Activated T-cell treated with anti-CD3 and anti-CD28 coated beads for 48 hours (primary cell): ENCODE results near the gene IL36A.

ENCODE experiments used
- DNase-seq: peaks from one replicate; pipeline ENCODE4 v3.0.0-alpha.2; 2020; ENCODE audit warnings: low read depth

Gene IL36A

DNA sequence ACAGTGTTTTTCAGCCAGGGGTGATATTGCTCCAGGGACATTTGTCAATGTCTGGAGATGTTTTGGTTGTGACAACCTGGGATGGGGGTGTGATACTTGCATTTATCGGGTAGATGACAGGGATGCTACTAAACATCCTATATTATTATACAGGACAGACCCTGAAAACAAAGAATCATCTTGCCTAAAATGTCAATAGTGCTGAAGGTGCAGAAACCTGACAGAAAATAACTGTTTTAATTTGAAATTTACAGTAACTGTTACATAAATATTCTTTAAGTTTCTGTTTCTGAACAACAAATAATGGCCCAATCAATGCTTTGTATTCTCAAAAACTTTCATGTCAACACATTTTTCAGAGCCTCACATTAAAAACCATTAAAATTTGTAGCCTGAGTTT lies 2.0 kb downstream of the IL36A start:
- no peak for DNase-seq

DNA sequence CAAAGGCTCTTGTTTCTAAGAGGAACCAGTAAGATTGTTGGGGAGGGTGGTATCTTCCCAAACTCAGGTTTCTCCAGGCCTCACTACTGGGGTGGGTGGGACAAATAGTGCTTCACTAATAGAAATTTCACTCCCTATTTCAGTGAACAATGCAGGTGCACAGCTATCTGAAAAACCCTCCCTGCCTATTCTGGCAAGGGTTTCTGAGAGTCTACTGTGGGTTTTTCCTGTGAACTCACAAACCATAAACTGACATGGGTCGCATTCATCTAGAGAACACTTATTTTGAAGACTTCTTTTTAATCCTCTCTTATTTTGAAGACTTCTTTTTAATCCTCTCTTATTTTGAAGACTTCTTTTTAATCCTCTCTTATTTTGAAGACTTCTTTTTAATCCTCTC lies 4.4 kb downstream of the IL36A start:
- no peak for DNase-seq

DNA sequence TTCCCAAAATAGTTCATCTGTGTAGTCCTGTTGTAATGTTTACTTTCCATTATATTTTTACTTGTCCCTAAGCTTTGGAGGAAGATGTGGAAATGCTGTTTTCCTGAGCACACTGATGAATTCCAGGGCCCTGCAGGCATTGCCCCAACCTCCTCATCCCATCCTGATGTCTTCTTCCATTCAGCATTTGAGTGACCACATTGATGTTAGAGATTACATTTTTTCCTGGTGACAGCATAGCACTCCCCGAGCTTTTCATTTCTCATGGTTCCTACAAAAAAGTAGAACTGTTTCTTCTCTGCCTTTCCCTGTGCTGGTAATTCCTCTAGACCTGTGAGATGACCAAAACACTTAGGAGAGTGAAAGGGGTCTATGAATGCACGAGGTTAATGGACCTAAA lies 4.8 kb downstream of the IL36A start:
- DNase-seq: no peak

DNA sequence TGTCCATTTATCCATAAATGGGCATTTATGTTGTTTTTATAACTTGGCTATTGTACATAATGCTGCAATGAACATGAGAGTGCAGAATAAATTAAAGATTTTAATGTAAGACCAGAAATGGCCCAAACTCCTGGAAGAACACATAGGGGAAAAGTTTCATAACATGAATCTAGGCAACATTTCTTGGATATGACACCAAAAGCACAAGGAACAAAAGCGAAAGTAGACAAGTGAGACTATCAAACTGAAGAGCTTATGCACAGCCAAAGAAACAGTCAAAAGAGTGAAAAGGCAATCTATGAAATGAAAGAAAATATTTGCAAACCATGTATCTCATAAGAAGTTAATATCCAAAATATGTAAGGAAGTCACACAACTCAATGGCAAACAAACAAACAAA lies 5.8 kb downstream of the IL36A start:
- DNase-seq: no peak

DNA sequence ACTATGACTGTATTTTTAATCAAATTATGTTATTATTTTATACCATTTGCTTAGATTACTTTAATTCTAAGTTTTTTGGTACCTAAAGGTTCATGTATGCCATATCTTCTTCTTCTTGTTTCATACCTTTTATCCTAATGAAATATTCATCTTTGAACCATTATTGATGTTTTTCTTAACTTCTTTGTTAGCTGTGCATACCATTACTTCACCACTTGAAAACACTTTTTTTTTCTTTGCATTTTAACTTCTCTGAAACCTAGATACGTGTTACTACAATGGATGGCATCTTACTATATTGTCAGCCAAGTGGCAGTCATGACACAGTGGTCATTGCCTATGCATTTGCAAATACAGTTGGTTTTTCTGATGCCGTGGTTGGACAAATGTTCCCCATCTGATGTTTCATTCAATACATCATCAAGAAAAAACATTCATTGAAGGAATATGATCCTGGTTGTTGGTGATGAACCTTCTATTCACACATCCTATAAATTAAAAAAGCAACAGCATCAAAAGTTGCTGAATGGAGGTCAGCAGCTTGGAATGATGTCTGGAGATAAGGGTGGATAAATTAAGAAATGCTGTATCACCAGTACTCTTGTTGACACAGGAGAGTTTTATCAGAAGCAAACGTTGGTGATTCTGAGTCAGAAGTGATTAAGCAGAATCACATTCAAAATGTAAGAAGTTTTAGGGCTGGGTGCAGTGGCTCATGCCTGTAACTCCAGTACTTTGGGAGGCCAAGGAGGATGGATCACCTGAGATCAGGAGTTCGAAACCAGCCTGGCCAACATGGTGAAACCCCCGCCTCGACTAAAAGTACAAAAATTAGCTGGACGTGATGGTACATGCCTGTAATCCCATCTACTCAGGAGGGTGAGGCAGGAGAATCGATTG lies 7.4 kb downstream of the IL36A start:
- DNase-seq: no peak

DNA sequence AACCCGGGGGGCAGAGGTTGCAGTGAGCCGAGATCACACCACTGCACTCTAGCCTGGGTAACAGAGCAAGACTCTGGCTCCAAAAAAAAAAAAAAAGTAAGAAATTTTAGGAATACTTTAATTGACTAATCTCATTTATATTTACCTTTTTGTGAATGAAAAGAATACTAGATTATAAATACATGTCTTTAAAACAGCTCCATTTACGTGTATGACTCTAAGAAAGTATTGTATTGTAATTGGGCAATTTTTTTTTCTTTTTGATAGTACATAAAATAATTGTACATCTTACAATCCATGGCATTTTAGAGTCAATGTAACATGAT lies 8.0 kb downstream of the IL36A start:
- DNase-seq: no peak

- DNase-seq: no peak
Measured at GRCh38 chr2:113014067-113014466, 8.8 kb downstream of the IL36A start.

DNA sequence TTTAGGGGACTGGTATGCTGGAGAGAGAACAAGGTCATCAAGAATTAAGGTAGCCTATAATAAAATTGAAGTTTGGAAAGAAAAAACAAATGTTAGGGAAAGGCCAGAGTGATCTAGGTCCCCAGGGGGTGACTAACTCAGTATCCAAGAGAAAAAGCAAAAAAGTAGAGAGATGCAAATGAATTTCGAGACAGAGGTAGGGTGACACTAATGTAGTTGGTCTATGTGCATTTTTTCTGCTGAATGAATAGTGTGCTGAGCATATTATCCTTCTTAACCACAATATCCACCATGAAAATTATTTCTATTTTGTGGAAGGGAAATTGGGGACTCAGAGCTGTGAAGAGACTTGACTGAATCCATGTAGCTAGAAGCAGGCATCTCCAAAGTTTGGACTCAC lies 9.8 kb downstream of the IL36A start:
- DNase-seq: no peak

DNA sequence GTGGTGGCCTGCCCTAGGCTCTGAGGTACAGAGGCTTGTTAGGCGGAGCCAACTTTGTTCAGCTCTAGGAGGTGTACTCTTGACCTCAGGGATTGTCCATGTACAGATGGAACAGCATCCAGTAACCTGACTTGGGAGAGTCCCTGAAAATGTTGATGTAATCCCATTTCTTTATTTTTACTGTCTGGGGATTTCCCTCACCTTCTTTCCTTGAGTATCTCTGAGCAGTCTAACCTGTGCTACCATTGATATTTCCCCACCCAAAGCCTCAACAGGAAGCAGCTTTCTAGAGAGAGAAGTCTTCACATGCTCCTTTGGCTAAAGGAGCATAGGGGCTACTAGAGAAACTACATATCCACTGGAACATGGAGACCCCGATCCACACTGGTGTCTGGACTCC lies 10.4 kb downstream of the IL36A start:
- no peak for DNase-seq

- DNase-seq: no peak
Measured at GRCh38 chr2:113018509-113018908, 13.2 kb downstream of the IL36A start.

- DNase-seq: no peak
Measured at GRCh38 chr2:113021312-113021711, 16.1 kb downstream of the IL36A start.

GRCh38 chr2:113024764-113025163 lies 19.5 kb downstream of the IL36A start:
- DNase-seq: no peak

GRCh38 chr2:113025737-113026136 lies 20.5 kb downstream of the IL36A start:
- no peak for DNase-seq

GRCh38 chr2:113027691-113028090 lies 22.4 kb downstream of the IL36A start:
- DNase-seq: no peak

DNA sequence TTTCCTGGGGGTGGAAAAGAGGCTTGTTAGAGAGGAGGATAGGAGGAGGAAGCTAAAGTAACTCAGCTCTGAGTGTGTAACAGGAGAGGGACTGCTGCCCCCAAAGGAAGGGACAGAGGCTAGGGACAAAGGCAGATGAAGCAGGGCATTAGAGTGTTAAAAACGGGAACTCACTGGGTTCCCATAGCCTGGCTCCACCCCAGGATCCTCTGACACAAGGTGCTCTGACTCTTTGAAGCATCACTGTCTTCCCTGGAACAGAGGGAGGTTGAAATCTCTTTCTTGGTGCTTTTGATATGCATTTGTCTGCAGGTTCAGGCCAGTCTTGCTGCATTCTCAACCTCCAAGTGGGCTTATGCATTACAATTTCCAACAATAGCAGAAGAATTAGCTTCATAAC lies 22.9 kb downstream of the IL36A start:
- no peak for DNase-seq

DNA sequence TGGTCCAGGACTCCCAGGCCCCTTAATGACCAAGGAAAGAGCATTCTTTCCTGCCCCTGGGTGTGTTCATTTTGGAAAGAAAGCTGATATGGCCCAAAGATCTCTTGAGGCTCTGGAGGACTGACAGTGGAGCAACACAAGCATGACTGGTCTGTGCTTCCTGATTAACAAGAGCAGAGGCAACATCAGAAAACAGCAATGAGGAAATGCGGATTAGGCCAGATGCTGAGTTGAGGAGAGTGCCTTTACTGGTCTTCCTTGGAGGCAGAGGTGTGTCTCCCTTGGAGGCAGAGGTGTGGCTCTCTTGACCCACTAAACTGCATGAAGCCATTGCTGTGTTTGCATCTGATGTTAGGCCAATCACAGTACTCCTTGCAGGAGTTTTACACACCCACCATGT lies 27.5 kb downstream of the IL36A start:
- DNase-seq: no peak

DNA sequence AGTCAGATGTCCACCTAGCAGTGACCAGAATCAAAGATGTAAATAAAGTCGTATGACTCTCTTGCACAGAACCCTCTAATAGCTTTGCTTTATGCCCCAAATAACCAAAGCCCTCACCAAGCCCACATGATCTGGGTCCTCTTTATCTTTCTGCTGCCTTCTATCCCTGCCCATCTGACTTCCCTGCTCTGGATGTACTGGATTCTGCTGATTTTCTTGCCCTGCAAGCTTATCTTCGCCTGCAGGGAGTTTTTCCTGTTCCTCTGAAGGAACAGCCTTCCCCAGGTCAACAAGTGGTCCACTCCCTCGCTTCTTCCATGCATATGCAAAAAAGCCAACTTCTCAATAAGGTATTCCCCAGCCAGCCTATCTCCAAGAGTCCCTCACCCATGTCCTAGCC lies 28.8 kb downstream of the IL36A start:
- DNase-seq: no peak

DNA sequence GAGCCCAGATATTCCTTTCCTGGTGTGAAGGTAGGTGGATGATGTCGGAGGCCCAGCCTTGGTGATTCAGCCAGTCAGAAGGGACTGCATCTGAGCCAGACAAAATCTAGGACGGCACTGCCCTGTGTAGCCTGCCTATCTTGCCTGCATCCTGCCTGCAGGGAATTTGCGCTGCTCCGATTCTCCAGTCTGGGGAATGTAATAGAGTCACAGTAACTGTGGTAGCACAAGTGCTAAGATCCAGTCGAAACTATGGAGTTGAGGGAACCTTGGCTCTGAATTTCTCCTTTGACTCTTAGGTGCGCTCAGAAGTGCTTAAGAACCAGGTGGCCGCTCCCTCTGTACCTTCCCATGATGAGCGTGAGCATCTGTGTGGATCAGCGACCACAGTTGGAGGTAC lies 31.5 kb downstream of the IL36A start:
- DNase-seq: no peak

DNA sequence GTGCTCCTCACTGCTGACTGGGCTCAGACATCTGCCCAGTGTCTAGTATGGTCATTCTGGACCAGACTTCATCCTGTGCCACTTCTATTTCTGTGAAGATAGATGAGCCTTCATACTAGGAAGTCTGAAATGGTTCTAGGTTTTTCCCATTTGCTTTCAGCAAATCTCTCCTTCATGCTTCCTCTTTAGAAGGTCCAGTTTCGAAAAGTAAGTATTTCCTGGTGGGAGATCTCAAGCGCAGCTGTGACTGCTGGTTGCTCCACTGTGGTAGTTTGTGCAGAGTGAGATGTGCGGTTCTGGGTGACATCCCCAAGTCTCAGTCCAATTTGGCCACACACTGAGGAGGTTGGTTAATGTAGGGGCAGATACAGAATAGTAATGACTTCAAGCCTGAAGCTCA lies 33.0 kb downstream of the IL36A start:
- DNase-seq: no peak

- no peak for DNase-seq
Measured at GRCh38 chr2:113039158-113039557, 33.9 kb downstream of the IL36A start.

DNA sequence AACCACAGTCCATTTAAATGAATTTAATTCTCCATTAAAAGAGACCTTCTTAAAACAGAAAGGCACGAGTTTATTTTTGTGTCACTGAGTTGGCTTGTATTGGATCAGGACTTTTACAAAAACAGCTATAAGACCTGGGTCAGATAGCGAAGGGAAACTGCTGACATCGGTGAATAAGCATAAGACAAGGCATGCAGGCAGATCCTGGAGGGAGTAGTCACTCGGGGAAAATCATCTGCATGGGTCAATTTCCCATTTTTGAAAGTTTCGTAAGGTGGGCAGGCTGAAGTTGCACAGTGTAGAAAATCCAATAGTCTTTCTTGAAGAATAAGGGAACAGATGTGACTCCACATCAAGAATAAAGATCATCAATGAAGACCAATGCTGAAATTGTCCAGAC lies 34.5 kb downstream of the IL36A start:
- no peak for DNase-seq

DNA sequence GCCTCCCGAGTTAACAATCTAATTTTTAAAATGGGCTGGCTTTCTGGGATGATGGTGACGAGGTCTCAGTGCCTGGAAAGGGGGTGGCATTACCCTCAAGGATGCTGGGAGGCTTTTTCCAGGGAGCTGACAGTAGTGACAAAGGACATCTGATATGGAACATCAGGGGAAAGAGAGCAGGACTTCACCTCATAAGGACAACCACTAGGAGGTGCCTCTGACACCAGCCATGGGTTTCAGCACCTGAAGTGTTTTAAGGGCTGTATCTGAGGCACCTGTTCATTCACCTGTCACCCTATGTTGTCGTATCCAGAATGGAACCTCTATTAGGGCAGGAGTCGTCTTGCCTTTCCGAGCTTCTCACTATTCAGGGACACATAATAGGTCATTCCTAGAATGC lies 36.6 kb downstream of the IL36A start:
- DNase-seq: no peak

DNA sequence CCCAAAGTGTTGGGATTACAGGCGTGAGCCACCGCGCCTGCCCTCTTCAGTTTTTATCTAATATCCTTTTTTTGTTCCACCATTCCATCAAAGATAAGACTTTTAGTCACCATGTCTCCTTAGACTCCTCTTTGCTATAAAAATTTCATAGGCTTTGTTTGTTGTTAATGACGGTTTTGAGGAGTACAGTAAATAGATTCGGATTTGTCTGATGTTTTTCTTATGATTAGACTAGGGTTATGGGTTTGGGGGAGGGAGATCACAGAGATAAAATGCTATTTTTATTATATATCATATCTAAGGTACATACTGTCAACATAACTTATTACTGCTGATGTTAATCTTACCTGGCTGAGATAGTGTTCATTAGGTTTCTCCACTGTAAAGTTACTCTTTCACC lies 41.2 kb downstream of the IL36A start:
- no peak for DNase-seq
